Karpas-422 (cell line): ENCODE data around the gene MTFR2. TPM values are rescaled to one million over a fixed set of nuclear protein-coding genes. Genes with fewer than 3 reads are reported as not detected.
A peak's percentile ranks its signal among the peaks of the same experiment; 100 is the strongest.
"Not testable (repeated sequence)": the region's sequence is repeated elsewhere in the genome, so short reads cannot be mapped to it uniquely, and the experiment has no call there.

Experiments used
- DNase-seq: peaks from one replicate; pipeline ENCODE4 v3.0.0-alpha.2; 2015
- H2AFZ ChIP-seq: fragments of 200-600 bp; sonication (generic); 2 replicates; pipeline ENCODE4 v1.6.1; 2014; ENCODE audit warnings: antibody characterized with exemption, low read length, mixed read lengths
- H3K27ac ChIP-seq: fragments of 200-600 bp; sonication (generic); 2 replicates; pipeline ENCODE4 v1.5.1; 2014; ENCODE audit warnings: mild to moderate bottlenecking, low read length, moderate library complexity
- H3K27me3 ChIP-seq: fragments of 200-600 bp; sonication (generic); 2 replicates; pipeline ENCODE4 v1.6.1; 2014; ENCODE audit warnings: low read length, mixed read lengths
- H3K36me3 ChIP-seq: fragments of 200-600 bp; sonication (generic); 2 replicates; pipeline ENCODE4 v1.6.1; 2014; ENCODE audit warnings: low read length, mixed read lengths; ENCODE audit not compliant: insufficient read depth
- H3K4me1 ChIP-seq: fragments of 200-600 bp; sonication (generic); 2 replicates; pipeline ENCODE4 v1.6.1; 2014; ENCODE audit warnings: mild to moderate bottlenecking, low read length, mixed read lengths
- H3K4me2 ChIP-seq: fragments of 200-600 bp; sonication (generic); 2 replicates; pipeline ENCODE4 v1.6.1; 2014; ENCODE audit warnings: low read length, low read depth, mild to moderate bottlenecking; ENCODE audit not compliant: poor library complexity, severe bottlenecking
- H3K4me3 ChIP-seq: fragments of 200-600 bp; sonication (generic); 2 replicates; pipeline ENCODE4 v1.5.1; 2014; ENCODE audit warnings: mild to moderate bottlenecking, antibody characterized with exemption, low read length, mixed read lengths
- H3K79me2 ChIP-seq: fragments of 200-600 bp; sonication (generic); 2 replicates; pipeline ENCODE4 v1.6.1; 2014; ENCODE audit warnings: mild to moderate bottlenecking, low read length, mixed read lengths
- H3K9ac ChIP-seq: fragments of 200-600 bp; sonication (generic); 2 replicates; pipeline ENCODE4 v1.6.0; 2014; ENCODE audit warnings: low read length
- H3K9me2 ChIP-seq: fragments of 200-600 bp; sonication (generic), shearing (Covaris generic); replicated peaks from 2 replicates; pipeline ENCODE4 v1.6.0; 2014; ENCODE audit warnings: mild to moderate bottlenecking, low read length, moderate library complexity; ENCODE audit not compliant: insufficient read depth
- H3K9me3 ChIP-seq: fragments of 300-700, 200-600 bp; sonication (generic); 2 replicates; pipeline ENCODE4 v1.6.1; 2014; ENCODE audit warnings: low read length, mixed read lengths
- H4K20me1 ChIP-seq: fragments of 200-600 bp; sonication (generic); 2 replicates; pipeline ENCODE4 v1.6.1; 2014; ENCODE audit warnings: mild to moderate bottlenecking, antibody characterized with exemption, low read length, low read depth; ENCODE audit not compliant: insufficient read depth
- total RNA-seq: library from RNA; depleted of rRNA; stranded (reverse); fragments of >200 nt; shearing (Covaris generic); gene quantifications from 2 replicates; pipeline ENCODE4 v1.2.3, GENCODE V29; 2014; ENCODE audit warnings: low replicate concordance

MTFR2 gene
- total RNA-seq, 1 experiment from 2014 or later: 7.2 TPM

GRCh38 chr6:136228814-136229213 lies 21.3 kb downstream of the MTFR2 start:
- no peaks in the 10 kb centered on the region for H3K79me2 ChIP-seq
- no peak overlapping the region for H2AFZ ChIP-seq
- H3K36me3 ChIP-seq: peaks cover 18% of the 10 kb centered on the region; the same call in 1 of the 2 replicates
- no peak overlapping the region for H3K9ac ChIP-seq
- H3K9me3 ChIP-seq: no peaks in the 10 kb centered on the region
- no peak for DNase-seq
- H3K4me3 ChIP-seq: no peak overlapping the region
- no peak overlapping the region for H3K4me2 ChIP-seq
- H4K20me1 ChIP-seq: no peaks in the 10 kb centered on the region
- no peaks in the 10 kb centered on the region for H3K27me3 ChIP-seq
- H3K9me2 ChIP-seq: no peaks in the 10 kb centered on the region
- peaks cover 13% of the 10 kb centered on the region for H3K4me1 ChIP-seq
- no peak overlapping the region for H3K27ac ChIP-seq

- Histone ChIP-seq H3K9me3 (no peaks in the 10 kb centered on the region), H3K9me2 (no peaks in the 10 kb centered on the region), H3K9ac (peak overlapping the region; percentile 30; the same call in 1 of the 2 replicates), H3K4me1 (peaks cover 13% of the 10 kb centered on the region), H3K79me2 (no peaks in the 10 kb centered on the region), H3K27ac (no peak overlapping the region), H3K27me3 (no peaks in the 10 kb centered on the region), H3K4me3 (peak overlapping the region; percentile 27; the same call in 1 of the 2 replicates), H4K20me1 (no peaks in the 10 kb centered on the region), H3K36me3 (peaks cover 6% of the 10 kb centered on the region; the same call in 1 of the 2 replicates), H3K4me2 (peak overlapping the region; percentile 68), H2AFZ (peak overlapping the region; percentile 56; the same call in 1 of the 2 replicates)
- DNase-seq: no peak
Observed at GRCh38 chr6:136226674-136227377, 23.3 kb downstream of the MTFR2 start.

DNA sequence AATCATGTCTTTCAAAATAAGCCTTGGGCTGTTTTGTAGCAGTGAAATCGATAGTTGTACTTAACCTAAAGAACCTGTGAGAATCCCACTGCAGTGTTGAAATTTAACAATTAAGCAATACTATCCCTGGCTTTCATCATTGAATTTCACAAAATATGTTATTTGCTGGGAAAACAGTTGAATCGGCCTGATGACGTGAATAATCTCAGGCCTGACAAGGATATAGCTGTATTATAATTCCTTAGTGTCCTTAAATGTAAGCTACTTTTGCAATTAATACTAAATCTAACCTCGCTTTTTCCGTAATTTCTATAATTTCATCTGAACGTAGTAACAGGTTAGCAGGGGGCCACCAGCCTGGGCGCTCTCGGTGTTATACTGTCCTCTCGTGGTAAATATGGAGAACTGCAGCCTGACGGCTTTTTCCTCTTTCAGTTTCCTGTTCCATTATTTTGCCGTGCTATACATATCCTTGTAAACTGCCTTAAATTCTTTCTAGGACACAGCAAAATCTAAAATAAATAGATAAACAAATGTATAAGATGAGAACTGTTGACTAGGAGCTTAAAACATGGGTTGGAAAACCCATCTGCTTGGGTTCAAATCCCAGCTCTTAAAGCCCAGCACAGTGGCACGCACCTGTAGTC lies 24.0 kb downstream of the MTFR2 start:
- Histone ChIP-seq H3K4me2 (peak overlapping the region; percentile 68), H3K36me3 (peaks cover 6% of the 10 kb centered on the region; the same call in 1 of the 2 replicates), H2AFZ (peak overlapping the region; percentile 56; the same call in 1 of the 2 replicates), H3K9me2 (no peaks in the 10 kb centered on the region), H3K4me1 (peaks cover 13% of the 10 kb centered on the region), H3K27me3 (no peaks in the 10 kb centered on the region), H3K4me3 (peak overlapping the region; percentile 27; the same call in 1 of the 2 replicates), H3K27ac (no peak overlapping the region), H3K9ac (peak overlapping the region; percentile 30; the same call in 1 of the 2 replicates), H4K20me1 (no peaks in the 10 kb centered on the region), H3K79me2 (no peaks in the 10 kb centered on the region), H3K9me3 (no peaks in the 10 kb centered on the region)
- DNase-seq: peak; percentile 78

DNA sequence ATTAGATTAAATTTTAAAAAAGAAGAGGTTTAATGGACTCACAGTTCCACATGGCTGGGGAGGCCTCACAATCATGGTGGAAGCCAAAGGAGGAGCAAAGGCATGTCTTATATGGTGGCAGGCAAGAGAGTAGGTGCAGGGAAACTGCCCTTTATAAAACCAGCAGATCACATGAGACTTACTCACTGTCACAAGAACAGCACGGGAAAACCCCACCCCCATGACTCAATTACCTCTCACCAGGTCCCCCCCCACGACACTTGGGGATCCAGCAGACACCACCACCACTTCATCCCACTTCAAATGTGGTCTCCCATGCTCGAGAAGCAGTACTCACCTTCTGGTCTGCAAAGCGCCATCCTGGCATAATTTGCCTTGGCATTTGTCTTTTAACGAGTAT lies 24.6 kb downstream of the MTFR2 start:
- DNase-seq: no peak
- Histone ChIP-seq H3K4me1 (peaks cover 13% of the 10 kb centered on the region), H4K20me1 (no peaks in the 10 kb centered on the region), H3K36me3 (no peaks in the 10 kb centered on the region; the same call in 1 of the 2 replicates), H3K4me3 (no peak overlapping the region), H3K4me2 (no peak overlapping the region), H3K9me3 (no peaks in the 10 kb centered on the region), H3K9ac (no peak overlapping the region), H3K27ac (no peak overlapping the region), H2AFZ (no peak overlapping the region), H3K9me2 (no peaks in the 10 kb centered on the region), H3K27me3 (no peaks in the 10 kb centered on the region), H3K79me2 (no peaks in the 10 kb centered on the region)

DNA sequence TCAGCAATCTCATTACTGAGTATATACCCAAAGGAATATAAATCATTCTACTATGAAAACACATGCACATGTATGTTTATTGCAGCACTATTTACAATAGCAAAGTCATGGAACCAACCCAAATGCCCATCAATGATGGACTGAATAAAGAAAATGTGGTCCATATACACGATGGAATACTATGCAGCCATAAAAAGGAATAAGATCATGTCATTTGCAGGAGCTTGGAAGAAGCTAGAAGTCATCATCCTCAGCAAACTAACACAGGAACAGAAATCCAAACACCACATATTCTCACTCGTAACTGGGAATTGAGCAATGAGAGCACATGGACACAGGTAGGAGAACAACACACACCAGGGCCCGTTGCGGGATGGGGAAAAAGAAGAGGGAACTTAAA lies 25.1 kb downstream of the MTFR2 start:
- H3K9ac ChIP-seq, H3K9me2 ChIP-seq, H3K4me2 ChIP-seq, H3K79me2 ChIP-seq, H3K36me3 ChIP-seq, H3K27ac ChIP-seq, H4K20me1 ChIP-seq, H2AFZ ChIP-seq, H3K4me3 ChIP-seq, H3K9me3 ChIP-seq, H3K27me3 ChIP-seq, DNase-seq: not testable (repeated sequence)
- H3K4me1 ChIP-seq: peaks cover 13% of the 10 kb centered on the region

DNA sequence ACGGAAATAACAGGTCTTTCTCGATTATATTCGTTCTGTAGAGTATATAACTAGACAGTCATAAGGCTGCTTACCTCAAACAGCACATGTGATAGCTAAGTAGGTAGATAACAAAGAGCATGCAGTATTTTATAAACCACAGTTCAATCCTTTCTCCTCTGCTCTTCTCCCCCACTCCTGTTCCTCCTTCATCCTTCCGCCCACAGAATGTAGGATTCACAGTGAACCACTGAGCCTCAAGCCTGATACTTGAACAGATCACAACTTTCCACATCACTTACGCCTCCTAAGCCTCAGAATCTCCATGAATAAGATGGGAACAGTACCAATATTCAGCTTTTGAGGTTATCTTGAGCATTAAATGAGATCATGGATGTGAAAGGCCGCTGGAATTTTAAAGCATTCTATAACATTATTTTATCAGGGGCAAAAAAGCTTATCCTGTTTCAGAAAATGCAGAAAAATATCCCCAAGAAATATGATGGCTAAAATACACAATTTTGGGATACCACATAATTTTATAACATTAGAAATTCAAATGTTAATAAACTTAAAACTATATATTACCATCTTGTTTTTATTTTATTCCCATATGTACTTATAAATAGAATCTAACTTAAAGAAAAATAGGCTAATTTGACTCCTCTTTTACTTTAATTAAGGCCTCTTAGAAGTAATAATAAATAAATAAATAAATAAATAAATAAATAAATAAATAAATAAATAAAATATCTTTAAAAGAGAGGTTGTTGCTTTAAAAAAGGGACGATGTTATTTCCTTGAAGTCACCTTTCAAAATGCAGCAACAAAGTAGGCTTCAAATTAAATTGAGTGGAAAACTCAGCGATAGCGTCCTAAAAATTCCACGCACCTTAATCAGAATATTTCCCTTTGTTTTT lies 33.4 kb downstream of the MTFR2 start:
- DNase-seq: no peak
- Histone ChIP-seq H3K27me3 (no peaks in the 10 kb centered on the region), H3K4me2 (no peak overlapping the region), H3K79me2 (no peaks in the 10 kb centered on the region), H3K9ac (no peak overlapping the region), H4K20me1 (no peaks in the 10 kb centered on the region), H3K9me3 (no peaks in the 10 kb centered on the region), H3K36me3 (no peaks in the 10 kb centered on the region), H3K4me3 (no peak overlapping the region), H3K9me2 (no peaks in the 10 kb centered on the region), H3K4me1 (no peaks in the 10 kb centered on the region), H2AFZ (no peak overlapping the region), H3K27ac (no peak overlapping the region)

- Histone ChIP-seq H3K9me3 (no peaks in the 10 kb centered on the region), H3K27ac (no peak overlapping the region), H3K79me2 (no peaks in the 10 kb centered on the region), H4K20me1 (no peaks in the 10 kb centered on the region), H3K36me3 (no peaks in the 10 kb centered on the region), H3K4me3 (no peak overlapping the region), H3K9ac (no peak overlapping the region), H3K4me2 (no peak overlapping the region), H3K4me1 (no peaks in the 10 kb centered on the region), H3K9me2 (no peaks in the 10 kb centered on the region), H2AFZ (no peak overlapping the region), H3K27me3 (no peaks in the 10 kb centered on the region)
- DNase-seq: no peak
Observed at GRCh38 chr6:136213853-136214252, 36.3 kb downstream of the MTFR2 start.
